ENCODE data around the gene GLT8D2. TPM values are rescaled to one million over a fixed set of nuclear protein-coding genes. Genes with fewer than 3 reads are reported as not detected.

Gene GLT8D2
- total RNA-seq, 6 experiments from 2014 or later = 36.4 to 58.0 (median 50.9) TPM

DNA sequence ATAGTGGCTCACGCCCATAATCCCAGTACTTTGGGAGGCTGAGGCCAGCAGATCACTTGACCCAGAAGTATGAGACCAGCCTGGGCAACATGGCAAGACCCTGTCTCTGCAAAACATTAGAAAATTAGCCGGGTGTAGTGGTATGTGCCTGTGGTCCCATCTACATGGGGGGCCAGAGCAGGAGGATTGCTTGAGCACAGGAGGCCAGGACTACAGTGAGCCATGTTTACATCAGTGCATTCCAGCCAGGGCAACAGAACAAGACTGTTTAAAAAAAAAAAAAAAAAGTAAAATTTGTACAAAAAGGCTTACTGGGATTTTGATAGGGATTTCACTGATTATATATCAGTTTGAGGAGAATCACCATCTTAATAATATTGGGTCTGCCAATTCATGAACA is 22.1 kb upstream of the GLT8D2 start:
- Mint-ChIP-seq H3K27ac (no peak overlapping the region), H3K4me3 (no peak overlapping the region), H3K9me3 (no peaks in the 10 kb centered on the region), H3K4me1 (ENCODE audit: low read depth) (peaks cover 4% of the 10 kb centered on the region), H3K36me3 (ENCODE audit: low read depth) (peaks cover 32% of the 10 kb centered on the region), H3K27me3 (ENCODE audit: insufficient read depth) (no peaks in the 10 kb centered on the region)
- no peak for DNase-seq
- TF ChIP-seq, protein P1, sequence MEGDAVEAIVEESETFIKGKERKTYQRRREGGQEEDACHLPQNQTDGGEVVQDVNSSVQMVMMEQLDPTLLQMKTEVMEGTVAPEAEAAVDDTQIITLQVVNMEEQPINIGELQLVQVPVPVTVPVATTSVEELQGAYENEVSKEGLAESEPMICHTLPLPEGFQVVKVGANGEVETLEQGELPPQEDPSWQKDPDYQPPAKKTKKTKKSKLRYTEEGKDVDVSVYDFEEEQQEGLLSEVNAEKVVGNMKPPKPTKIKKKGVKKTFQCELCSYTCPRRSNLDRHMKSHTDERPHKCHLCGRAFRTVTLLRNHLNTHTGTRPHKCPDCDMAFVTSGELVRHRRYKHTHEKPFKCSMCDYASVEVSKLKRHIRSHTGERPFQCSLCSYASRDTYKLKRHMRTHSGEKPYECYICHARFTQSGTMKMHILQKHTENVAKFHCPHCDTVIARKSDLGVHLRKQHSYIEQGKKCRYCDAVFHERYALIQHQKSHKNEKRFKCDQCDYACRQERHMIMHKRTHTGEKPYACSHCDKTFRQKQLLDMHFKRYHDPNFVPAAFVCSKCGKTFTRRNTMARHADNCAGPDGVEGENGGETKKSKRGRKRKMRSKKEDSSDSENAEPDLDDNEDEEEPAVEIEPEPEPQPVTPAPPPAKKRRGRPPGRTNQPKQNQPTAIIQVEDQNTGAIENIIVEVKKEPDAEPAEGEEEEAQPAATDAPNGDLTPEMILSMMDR (IDR thresholded peaks at IDR 0.05) = no peak

DNA sequence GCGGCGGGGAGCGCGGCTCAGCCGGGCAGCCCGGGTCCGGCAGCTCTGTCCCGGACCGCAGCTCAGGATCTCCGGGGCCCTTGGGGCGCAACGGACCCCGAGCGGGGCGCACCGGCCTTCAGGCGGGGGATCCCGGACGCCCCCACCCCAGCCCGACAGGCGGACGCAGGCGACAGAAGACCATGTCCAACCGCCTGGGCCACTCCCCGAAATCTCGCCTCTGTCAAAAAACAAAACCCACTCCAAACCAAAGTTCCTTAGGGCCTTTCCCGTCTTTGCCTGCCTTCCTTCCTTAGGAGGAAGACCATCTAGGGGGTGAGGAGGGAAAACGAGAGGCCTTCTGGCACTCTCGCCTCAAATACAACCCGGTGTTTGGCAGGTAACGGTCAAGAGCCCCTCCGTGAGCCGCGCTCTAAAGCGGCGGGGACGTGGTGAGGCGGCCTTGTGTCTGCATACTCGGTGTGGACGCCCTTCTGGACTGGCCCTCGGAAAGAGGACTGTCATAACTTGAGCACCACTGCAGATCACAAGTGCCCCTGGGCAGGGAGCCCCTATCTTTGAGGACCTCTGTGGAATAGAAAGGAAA is 14.9 kb upstream of the GLT8D2 start:
- no peak for DNase-seq
- H3K27ac Mint-ChIP-seq = peak overlapping the region; percentile 78
- H3K4me3 Mint-ChIP-seq = peak overlapping the region; percentile 97
- no peaks in the 10 kb centered on the region for H3K9me3 Mint-ChIP-seq
- peaks cover 29% of the 10 kb centered on the region for H3K4me1 Mint-ChIP-seq (ENCODE audit: low read depth)
- H3K27me3 Mint-ChIP-seq (ENCODE audit: insufficient read depth) = no peaks in the 10 kb centered on the region
- H3K36me3 Mint-ChIP-seq (ENCODE audit: low read depth) = peaks cover 18% of the 10 kb centered on the region
- TF ChIP-seq, protein P1 (IDR thresholded peaks at IDR 0.05) = no peak

GRCh38 chr12:104064031-104064841 is 14.2 kb upstream of the GLT8D2 start, which contains the start of gene HCFC2:
HCFC2 (plus strand) TSS chr12:104064531; CDS start chr12:104064561, 30 bp downstream.
- DNase-seq = peak; percentile 79
- H3K27ac Mint-ChIP-seq = peak within 1 kb of the TSS; percentile 88
- TF ChIP-seq, protein P1 (IDR thresholded peaks at IDR 0.05) = no peak

GRCh38 chr12:104063712-104064030 is 13.7 kb upstream of the GLT8D2 start:
- Mint-ChIP-seq H3K4me1 (ENCODE audit: low read depth) (peaks cover 29% of the 10 kb centered on the region), H3K9me3 (no peaks in the 10 kb centered on the region), H3K27me3 (ENCODE audit: insufficient read depth) (no peaks in the 10 kb centered on the region), H3K27ac (peak overlapping the region; percentile 88), H3K4me3 (peak overlapping the region; percentile 97), H3K36me3 (ENCODE audit: low read depth) (peaks cover 13% of the 10 kb centered on the region)
- DNase-seq = peak; percentile 23
- TF ChIP-seq, protein P1 (IDR thresholded peaks at IDR 0.05) = no peak

More at GRCh38 chr12:104064031-104064841, 14.2 kb upstream of the GLT8D2 start, which contains the start of gene HCFC2:
- Mint-ChIP-seq H3K4me1 (ENCODE audit: low read depth) (peaks cover 29% of the 10 kb centered on the region), H3K9me3 (no peaks in the 10 kb centered on the region), H3K36me3 (ENCODE audit: low read depth) (peaks cover 14% of the 10 kb centered on the region), H3K4me3 (peak within 1 kb of the TSS; percentile 97), H3K27me3 (ENCODE audit: insufficient read depth) (no peaks in the 10 kb centered on the region)

- H3K27me3 Mint-ChIP-seq (ENCODE audit: insufficient read depth) = no peaks in the 10 kb centered on the region; the same call in 1 of the 2 replicates
- H3K9me3 Mint-ChIP-seq = no peaks in the 10 kb centered on the region
- peaks cover 22% of the 10 kb centered on the region for H3K4me1 Mint-ChIP-seq (ENCODE audit: low read depth)
- TF ChIP-seq, protein P1 (IDR thresholded peaks at IDR 0.05) = no peak
- no peaks in the 10 kb centered on the region for H3K36me3 Mint-ChIP-seq (ENCODE audit: low read depth)
- no peak overlapping the region for H3K4me3 Mint-ChIP-seq
- DNase-seq = no peak
- H3K27ac Mint-ChIP-seq = no peak overlapping the region
Measured at GRCh38 chr12:104060791-104061190, 10.8 kb upstream of the GLT8D2 start.
